Activated B cell treated with CpG ODN at 0.5 μM for 24 hours (primary cell): ENCODE data around the gene ATP6V1F. TPM values are rescaled to one million over a fixed set of nuclear protein-coding genes. Genes with fewer than 3 reads are reported as not detected.
A peak's percentile ranks its signal among the peaks of the same experiment; 100 is the strongest.

Source experiments
- ATAC-seq: fragments of 200-7000 bp; cut with Tn5 transposase; one replicate; pipeline ENCODE4 v1.10.0; 2021; ENCODE audit warnings: low read depth, mild to moderate bottlenecking, moderate library complexity
- CTCF ChIA-PET: fragments of 350-600 bp; sonication (Branson Sonifier 250); formaldehyde crosslinking; loops from one replicate; lab custom pipeline; 2021; ENCODE audit warnings: antibody characterized with exemption; lab: Charles Lee
- POLR2A ChIA-PET: fragments of 350-600 bp; sonication (Branson Sonifier 250); formaldehyde crosslinking; loops from one replicate; lab custom pipeline; 2021; ENCODE audit warnings: antibody characterized with exemption; lab: Charles Lee
- DNase-seq: peaks from one replicate; pipeline ENCODE4 v3.0.0; 2022
- H3K27ac Mint-ChIP-seq: one replicate; pipeline ENCODE4 v1.8.0; 2020; ENCODE audit warnings: mixed read lengths
- H3K27me3 Mint-ChIP-seq: one replicate; pipeline ENCODE4 v1.8.0; 2021; ENCODE audit warnings: mixed read lengths
- H3K36me3 Mint-ChIP-seq: one replicate; pipeline ENCODE4 v1.8.0; 2021; ENCODE audit warnings: low read depth, mixed read lengths
- H3K4me1 Mint-ChIP-seq: one replicate; pipeline ENCODE4 v1.8.0; 2021; ENCODE audit warnings: mixed read lengths
- H3K4me3 Mint-ChIP-seq: one replicate; pipeline ENCODE4 v1.8.0; 2020; ENCODE audit warnings: mild to moderate bottlenecking, mixed read lengths
- H3K9me3 Mint-ChIP-seq: one replicate; pipeline ENCODE4 v1.8.0; 2020; ENCODE audit warnings: mixed read lengths
- CTCF ChIP-seq: fragments of 200-600 bp; IDR thresholded peaks from one replicate; pipeline ENCODE4 v1.8.0; 2022; ENCODE audit warnings: antibody characterized with exemption, mild to moderate bottlenecking
- intact Hi-C: fragments of 100-400 bp; cut with micrococcal nuclease; formaldehyde crosslinking; loops from one replicate; pipeline ENCODE4 v1.15.1; 2024
- total RNA-seq: library from RNA; stranded (reverse); gene quantifications from 2 replicates; pipeline ENCODE4 v1.2.3, GENCODE V29; 2022

The ATP6V1F gene
- total RNA-seq, result 100.0 and 113 TPM in 2 replicates

GRCh38 chr7:128862571-128863432 is at the start of gene ATP6V1F:
Gene ATP6V1F, plus strand, starts transcription at chr7:128862856. Its CDS starts 49 bp downstream, at chr7:128862905.
- intact Hi-C loops, result loop anchor here (1.0 to 10.0 kb wide), 10 partner anchors 16 to 458 kb away; partner anchors contain the start of genes CALU, CCDC136, IMPDH1 and METTL2B
- H3K9me3 Mint-ChIP-seq, result no peaks in the 10 kb centered on the region
- H3K36me3 Mint-ChIP-seq, result peaks cover 33% of the 10 kb centered on the region
- H3K4me1 Mint-ChIP-seq, result peaks cover 30% of the 10 kb centered on the region
- H3K27me3 Mint-ChIP-seq, result no peaks in the 10 kb centered on the region
- POLR2A ChIA-PET, result interaction anchor here (0.6 to 1.5 kb wide), 13 partner anchors 13 to 386 kb away, joined by 3 to 14 read pairs (median 3); partner anchors contain the start of gene METTL2B
- CTCF ChIA-PET, result interaction anchor here (1.4 to 3.0 kb wide), 3 partner anchors 21 to 229 kb away, joined by 6 to 20 read pairs (median 6); no protein-coding TSS in a partner anchor
- peak within 1 kb of the TSS; percentile 96 for H3K27ac Mint-ChIP-seq
- DNase-seq (peak; percentile 99), ATAC-seq (peak; percentile 92)
- TF ChIP-seq CTCF, result no peak
- H3K4me3 Mint-ChIP-seq, result peak within 1 kb of the TSS; percentile 97

- Mint-ChIP-seq H3K9me3 (no peaks in the 10 kb centered on the region), H3K4me3 (no peak overlapping the region), H3K27ac (no peak overlapping the region), H3K27me3 (peaks cover 3% of the 10 kb centered on the region), H3K36me3 (no peaks in the 10 kb centered on the region), H3K4me1 (no peaks in the 10 kb centered on the region)
- POLR2A ChIA-PET, result no interaction called here
- no peak for TF ChIP-seq CTCF
- ATAC-seq (no peak), DNase-seq (no peak)
- intact Hi-C loops, result no loop called here
- CTCF ChIA-PET, result no interaction called here
Measured at GRCh38 chr7:128814499-128814898, 48.2 kb upstream of the ATP6V1F start.

- no peaks in the 10 kb centered on the region for H3K4me1 Mint-ChIP-seq
- CTCF ChIA-PET, result no interaction called here
- H3K27me3 Mint-ChIP-seq, result peaks cover 3% of the 10 kb centered on the region
- H3K27ac Mint-ChIP-seq, result no peak overlapping the region
- intact Hi-C loops, result no loop called here
- DNase-seq (no peak), ATAC-seq (no peak)
- POLR2A ChIA-PET, result no interaction called here
- H3K4me3 Mint-ChIP-seq, result no peak overlapping the region
- no peaks in the 10 kb centered on the region for H3K9me3 Mint-ChIP-seq
- no peak for TF ChIP-seq CTCF
- H3K36me3 Mint-ChIP-seq, result no peaks in the 10 kb centered on the region
Measured at GRCh38 chr7:128815289-128815942, 47.2 kb upstream of the ATP6V1F start.

- no peaks in the 10 kb centered on the region for H3K36me3 Mint-ChIP-seq
- DNase-seq (no peak), ATAC-seq (no peak)
- TF ChIP-seq CTCF, result no peak
- H3K27ac Mint-ChIP-seq, result no peak overlapping the region
- intact Hi-C loops, result no loop called here
- ChIA-PET POLR2A (no interaction called here), CTCF (no interaction called here)
- no peaks in the 10 kb centered on the region for H3K4me1 Mint-ChIP-seq
- H3K27me3 Mint-ChIP-seq, result peaks cover 9% of the 10 kb centered on the region
- H3K4me3 Mint-ChIP-seq, result no peak overlapping the region
- no peaks in the 10 kb centered on the region for H3K9me3 Mint-ChIP-seq
Measured at GRCh38 chr7:128818694-128819093, 44.0 kb upstream of the ATP6V1F start.

GRCh38 chr7:128821724-128822123 is 40.9 kb upstream of the ATP6V1F start:
- H3K9me3 Mint-ChIP-seq, result no peaks in the 10 kb centered on the region
- ATAC-seq (no peak), DNase-seq (no peak)
- POLR2A ChIA-PET, result no interaction called here
- CTCF ChIA-PET, result no interaction called here
- H3K27me3 Mint-ChIP-seq, result peaks cover 13% of the 10 kb centered on the region
- no peak for TF ChIP-seq CTCF
- no peak overlapping the region for H3K4me3 Mint-ChIP-seq
- H3K27ac Mint-ChIP-seq, result no peak overlapping the region
- intact Hi-C loops, result no loop called here
- H3K4me1 Mint-ChIP-seq, result no peaks in the 10 kb centered on the region
- H3K36me3 Mint-ChIP-seq, result no peaks in the 10 kb centered on the region
